Measurements from ENCODE around the gene BANF2. TPM values are rescaled to one million over a fixed set of nuclear protein-coding genes. Genes with fewer than 3 reads are reported as not detected.

Gene BANF2
- total and polyA plus RNA-seq, 2 of the 13 experiments (the other 11 are each of a cell fraction or from before 2014, with no cell fraction given) = 0.35 TPM; not detected in 1

GRCh38 chr20:17734374-17734773 lies 34.6 kb downstream of the BANF2 start:
- peaks cover 14 to 56% of the 10 kb centered on the region in 2 experiments; a peak in 4 of 5 replicates for H3K27me3 ChIP-seq (ENCODE audit: control insufficient read depth in 1 of 2, insufficient read depth in 2 of 2, low read length in 2 of 2)
- in situ Hi-C loops (cut with HindIII; ENCODE audit: extremely low pct_ligation_motif_present, low pct_unique_long_range_greater_than_20kb) (no loop called here), intact Hi-C loops (cut with micrococcal nuclease; ENCODE audit: unreplicated experiment) (loop anchor here (10.0 kb wide), 1 partner anchor 710 kb away; no protein-coding TSS in a partner anchor)
- no peak overlapping the region for H3K27ac ChIP-seq (ENCODE audit: extremely low read length, insufficient read depth, low read length)
- FAIRE-seq (no peak), DNase-seq (ENCODE audit: low spot score) (no peak), ATAC-seq (no peak)
- H2AFZ ChIP-seq (ENCODE audit: low read length) = no peak overlapping the region
- CTCF ChIA-PET (ENCODE audit: low intra/inter-chr PET ratio, low total read pairs) = no interaction called here
- H3K4me2 ChIP-seq (ENCODE audit: low read depth, low read length) = no peak overlapping the region
- H3K36me3 ChIP-seq (replicated peaks in 1 of 2; ENCODE audit: control insufficient read depth in 1 of 2, insufficient read depth in 2 of 2, low read length in 2 of 2) = no peaks in the 10 kb centered on the region
- 77% methylated on average over 5 of the region's 5 CpGs for WGBS (ENCODE audit: low lambda C conversion rate)
- no peaks in the 10 kb centered on the region for H4K20me1 ChIP-seq (ENCODE audit: insufficient read depth, low read length)
- POLR2A ChIA-PET = interaction anchor here (1.1 kb wide), 1 partner anchor 122 kb away, joined by 3 read pairs; no protein-coding TSS in a partner anchor
- no peak overlapping the region for H3K9ac ChIP-seq (ENCODE audit: insufficient read depth, low read depth, low read length)
- peaks cover 25% of the 10 kb centered on the region for H3K4me1 ChIP-seq (ENCODE audit: insufficient read depth, low read length)
- no peaks in the 10 kb centered on the region for H3K79me2 ChIP-seq (ENCODE audit: insufficient read depth, low read length)
- TF ChIP-seq, protein P1, sequence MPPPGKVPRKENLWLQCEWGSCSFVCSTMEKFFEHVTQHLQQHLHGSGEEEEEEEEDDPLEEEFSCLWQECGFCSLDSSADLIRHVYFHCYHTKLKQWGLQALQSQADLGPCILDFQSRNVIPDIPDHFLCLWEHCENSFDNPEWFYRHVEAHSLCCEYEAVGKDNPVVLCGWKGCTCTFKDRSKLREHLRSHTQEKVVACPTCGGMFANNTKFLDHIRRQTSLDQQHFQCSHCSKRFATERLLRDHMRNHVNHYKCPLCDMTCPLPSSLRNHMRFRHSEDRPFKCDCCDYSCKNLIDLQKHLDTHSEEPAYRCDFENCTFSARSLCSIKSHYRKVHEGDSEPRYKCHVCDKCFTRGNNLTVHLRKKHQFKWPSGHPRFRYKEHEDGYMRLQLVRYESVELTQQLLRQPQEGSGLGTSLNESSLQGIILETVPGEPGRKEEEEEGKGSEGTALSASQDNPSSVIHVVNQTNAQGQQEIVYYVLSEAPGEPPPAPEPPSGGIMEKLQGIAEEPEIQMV (CRISPR knock-in tag; IDR thresholded peaks at IDR 0.05; ENCODE audit: low read depth) = no peak
- TF ChIP-seq FOSL1 (CRISPR knock-in tag; IDR thresholded peaks at IDR 0.05; ENCODE audit: borderline replicate concordance) = no peak
- TF ChIP-seq HOXA9 (CRISPR knock-in tag; IDR thresholded peaks at IDR 0.05; ENCODE audit: borderline replicate concordance) = no peak
- no peak for TF ChIP-seq ZNF670 (CRISPR knock-in tag; IDR thresholded peaks at IDR 0.05; ENCODE audit: borderline replicate concordance)
- TF ChIP-seq ZZZ3 (CRISPR knock-in tag; IDR thresholded peaks at IDR 0.05; ENCODE audit: borderline replicate concordance) = no peak
- TF ChIP-seq GPN1 (CRISPR knock-in tag; IDR thresholded peaks at IDR 0.05; ENCODE audit: borderline replicate concordance) = no peak
- TF ChIP-seq DNMT1 (CRISPR knock-in tag; IDR thresholded peaks at IDR 0.05) = no peak
- TF ChIP-seq ZFP62 (CRISPR knock-in tag; IDR thresholded peaks at IDR 0.05) = no peak
- TF ChIP-seq, protein P2, sequence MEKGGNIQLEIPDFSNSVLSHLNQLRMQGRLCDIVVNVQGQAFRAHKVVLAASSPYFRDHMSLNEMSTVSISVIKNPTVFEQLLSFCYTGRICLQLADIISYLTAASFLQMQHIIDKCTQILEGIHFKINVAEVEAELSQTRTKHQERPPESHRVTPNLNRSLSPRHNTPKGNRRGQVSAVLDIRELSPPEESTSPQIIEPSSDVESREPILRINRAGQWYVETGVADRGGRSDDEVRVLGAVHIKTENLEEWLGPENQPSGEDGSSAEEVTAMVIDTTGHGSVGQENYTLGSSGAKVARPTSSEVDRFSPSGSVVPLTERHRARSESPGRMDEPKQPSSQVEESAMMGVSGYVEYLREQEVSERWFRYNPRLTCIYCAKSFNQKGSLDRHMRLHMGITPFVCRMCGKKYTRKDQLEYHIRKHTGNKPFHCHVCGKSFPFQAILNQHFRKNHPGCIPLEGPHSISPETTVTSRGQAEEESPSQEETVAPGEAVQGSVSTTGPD (CRISPR knock-in tag; IDR thresholded peaks at IDR 0.05) = no peak
- no TSS peak for BruUV-seq (replicated peaks)
- no peak overlapping the region for H3K4me3 ChIP-seq (replicated peaks in 1 of 3; ENCODE audit: insufficient read depth in 1 of 3, low read depth in 2 of 3, low read length in 3 of 3)
- peaks cover 4% of the 10 kb centered on the region; the same call in 1 of the 2 replicates for H3K9me3 ChIP-seq (ENCODE audit: low read length)

All from HepG2 (cell line).